Esophagus muscularis mucosa (tissue), 3 donors: ENCODE measurements around the gene SDR9C7.

Source experiments
- CTCF ChIP-seq, 3 experiments: fragments of 200-600 bp in 2 of 3; fragments of 450-650 bp in 1 of 3; sonication (generic) in 2 of 3; IDR thresholded peaks; one replicate each; pipeline ENCODE4 v1.5.1; 2017 to 2019; ENCODE audit warnings: antibody characterized with exemption in 3 of 3, mild to moderate bottlenecking in 2 of 3, moderate library complexity in 1 of 3
- POLR2A ChIP-seq: fragments of 450-650 bp; IDR thresholded peaks from one replicate; pipeline ENCODE4 v1.6.1; 2017; ENCODE audit warnings: antibody characterized with exemption, moderate library complexity, mild to moderate bottlenecking, low read depth
- POLR2AphosphoS5 ChIP-seq, 2 donors: sonication (generic); formaldehyde crosslinking; IDR thresholded peaks; one replicate each; pipeline ENCODE4 v1.6.1; 2017; ENCODE audit warnings: antibody characterized with exemption in 2 of 2

GRCh38 chr12:56933826-56934625, at the start of gene SDR9C7:
- TF ChIP-seq CTCF (IDR thresholded peaks at IDR 0.05) (no peak), POLR2A (no peak), POLR2AphosphoS5 (IDR thresholded peaks at IDR 0.05) (no peak)
